Transverse colon (tissue), 4 donors: ENCODE results near the gene C6orf141. TPM values are rescaled to one million over a fixed set of nuclear protein-coding genes. Genes with fewer than 3 reads are reported as not detected.
A peak's percentile ranks its signal among the peaks of the same experiment; 100 is the strongest.
"Not testable (repeated sequence)": the region's sequence is repeated elsewhere in the genome, so short reads cannot be mapped to it uniquely, and the experiment has no call there.

Source experiments
- DNase-seq: peaks from one replicate; pipeline ENCODE4 v3.0.0-alpha.2; 2019
- H3K27ac ChIP-seq, 4 donors: fragments of 200-600 bp; sonication (generic); 2 replicates each; pipeline ENCODE4 v1.5.1; 2016 to 2018; ENCODE audit warnings: inconsistent platforms in 4 of 4
- H3K27me3 ChIP-seq: fragments of 200-600 bp; sonication (generic); 2 replicates; pipeline ENCODE4 v1.5.1; 2017; ENCODE audit warnings: inconsistent platforms
- H3K36me3 ChIP-seq, 4 donors: fragments of 200-600 bp; sonication (generic); 2 replicates each; pipeline ENCODE4 v1.5.1; 2017 to 2019; ENCODE audit warnings: inconsistent platforms in 4 of 4
- H3K4me1 ChIP-seq, 4 donors: fragments of 200-600 bp; sonication (generic); 2 replicates each; pipeline ENCODE4 v1.5.1; 2017 to 2020; ENCODE audit warnings: inconsistent platforms in 4 of 4
- H3K4me3 ChIP-seq, 4 donors: fragments of 200-600 bp; sonication (generic); 1 replicate in 1 of 4; 2 replicates in 3 of 4; pipeline versions ENCODE4 v1.5.1 to v1.6.1; 2017 to 2019; ENCODE audit warnings: inconsistent platforms in 4 of 4
- H3K9me3 ChIP-seq, 2 donors: fragments of 200-600 bp; sonication (generic); 2 replicates each; pipeline ENCODE4 v1.5.1; 2017 to 2019; ENCODE audit warnings: inconsistent platforms in 2 of 2
- EP300 ChIP-seq: sonication (generic); formaldehyde crosslinking; IDR thresholded peaks from one replicate; pipeline ENCODE4 v1.6.1; 2017; ENCODE audit warnings: antibody characterized with exemption, low read depth
- POLR2A ChIP-seq: fragments of 450-650 bp; IDR thresholded peaks from one replicate; pipeline ENCODE4 v1.6.1; 2016; ENCODE audit warnings: antibody characterized with exemption, mild to moderate bottlenecking, moderate library complexity
- POLR2AphosphoS5 ChIP-seq, 3 donors: sonication (generic); formaldehyde crosslinking; IDR thresholded peaks; one replicate each; pipeline ENCODE4 v1.6.1; 2016; ENCODE audit warnings: antibody characterized with exemption in 3 of 3
- WGBS, 2 donors: methylation state at CpG; one replicate each; pipeline ENCODE4 v1.1.5; 2018; ENCODE audit warnings: low coverage in 1 of 2; 5-methylcytosine and 5-hydroxymethylcytosine counted together
- in situ Hi-C, 4 donors: fragments of 200-750 bp; cut with MboI; loops; one replicate each; pipeline versions ENCODE4 v1.15.0 to v1.15.1; 2017; ENCODE audit warnings: low sequenced_read_pairs in 3 of 4, low pct_ligation_motif_present in 1 of 4, low pct_unique_long_range_greater_than_20kb in 1 of 4
- intact Hi-C: fragments of 100-400 bp; cut with DNase I; formaldehyde crosslinking; loops from one replicate; pipeline ENCODE4 v1.15.1; 2023; ENCODE audit warnings: low total_unique reads
- total RNA-seq, 4 donors: library from RNA; depleted of rRNA; stranded (reverse); fragments of >200 nt; gene quantifications; one replicate each; pipeline ENCODE4 v1.1.0, GENCODE V29; 2016
- TF ChIP-seq, protein P1 (sequence below), 5 experiments: fragments of 200-600 bp in 3 of 5; fragments of 450-650 bp in 2 of 5; sonication (generic) in 3 of 5; IDR thresholded peaks; 1 replicate in 2 of 5; 2 replicates in 3 of 5; pipeline ENCODE4 v1.5.1; 2016 to 2017; ENCODE audit warnings: antibody characterized with exemption in 5 of 5, inconsistent platforms in 3 of 5, mild to moderate bottlenecking in 2 of 5, moderate library complexity in 1 of 5

Gene C6orf141
- total RNA-seq, 4 donors from 2014 or later = 10.0 to 21.7 (median 17.5) TPM

DNA sequence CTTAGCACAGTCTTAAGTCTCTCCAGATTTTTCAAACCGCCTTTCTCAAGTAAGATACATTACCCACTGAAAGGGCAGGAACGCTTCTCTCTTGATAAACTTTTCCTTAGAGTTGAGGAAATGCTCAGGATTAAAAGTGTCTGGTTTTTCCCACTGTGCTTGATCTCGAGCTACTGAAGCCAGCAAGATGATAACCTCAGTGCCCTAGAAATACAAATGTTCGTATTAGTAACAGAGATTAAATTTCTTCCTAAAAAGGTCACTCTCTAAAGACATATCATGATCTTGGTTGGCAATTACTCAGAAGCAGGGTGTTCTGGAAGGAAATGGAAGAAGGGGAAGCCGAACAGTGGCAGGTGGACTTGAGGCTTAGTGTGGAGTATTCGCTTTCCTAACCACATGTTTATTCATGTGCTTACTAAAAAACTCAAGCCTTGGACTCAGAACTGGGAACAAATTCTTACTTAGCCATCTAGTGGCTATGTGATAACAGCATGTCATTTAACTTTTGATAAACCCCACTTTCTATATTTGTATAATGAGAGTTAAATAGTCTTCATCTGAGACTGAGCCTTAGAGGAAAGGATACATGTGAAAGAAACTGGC lies 20.1 kb downstream of the C6orf141 start:
- in situ Hi-C loops = no loop called here
- WGBS, 2 donors = 55 to 64% methylated on average over 4 to 6 of the region's 6 CpGs
- DNase-seq = no peak
- intact Hi-C loops = no loop called here
- Histone ChIP-seq H3K4me3 (no peak overlapping the region), H3K36me3 (no peaks in the 10 kb centered on the region), H3K27ac (no peak overlapping the region), H3K9me3 (no peaks in the 10 kb centered on the region), H3K4me1 (no peaks in the 10 kb centered on the region), H3K27me3 (no peaks in the 10 kb centered on the region)
- TF ChIP-seq POLR2AphosphoS5 (IDR thresholded peaks at IDR 0.05) = no peak
- no peak for TF ChIP-seq POLR2A
- no peak for TF ChIP-seq EP300
- TF ChIP-seq, protein P1, sequence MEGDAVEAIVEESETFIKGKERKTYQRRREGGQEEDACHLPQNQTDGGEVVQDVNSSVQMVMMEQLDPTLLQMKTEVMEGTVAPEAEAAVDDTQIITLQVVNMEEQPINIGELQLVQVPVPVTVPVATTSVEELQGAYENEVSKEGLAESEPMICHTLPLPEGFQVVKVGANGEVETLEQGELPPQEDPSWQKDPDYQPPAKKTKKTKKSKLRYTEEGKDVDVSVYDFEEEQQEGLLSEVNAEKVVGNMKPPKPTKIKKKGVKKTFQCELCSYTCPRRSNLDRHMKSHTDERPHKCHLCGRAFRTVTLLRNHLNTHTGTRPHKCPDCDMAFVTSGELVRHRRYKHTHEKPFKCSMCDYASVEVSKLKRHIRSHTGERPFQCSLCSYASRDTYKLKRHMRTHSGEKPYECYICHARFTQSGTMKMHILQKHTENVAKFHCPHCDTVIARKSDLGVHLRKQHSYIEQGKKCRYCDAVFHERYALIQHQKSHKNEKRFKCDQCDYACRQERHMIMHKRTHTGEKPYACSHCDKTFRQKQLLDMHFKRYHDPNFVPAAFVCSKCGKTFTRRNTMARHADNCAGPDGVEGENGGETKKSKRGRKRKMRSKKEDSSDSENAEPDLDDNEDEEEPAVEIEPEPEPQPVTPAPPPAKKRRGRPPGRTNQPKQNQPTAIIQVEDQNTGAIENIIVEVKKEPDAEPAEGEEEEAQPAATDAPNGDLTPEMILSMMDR (IDR thresholded peaks at IDR 0.05) = peak in 1 of 5 experiments; percentile 6

DNA sequence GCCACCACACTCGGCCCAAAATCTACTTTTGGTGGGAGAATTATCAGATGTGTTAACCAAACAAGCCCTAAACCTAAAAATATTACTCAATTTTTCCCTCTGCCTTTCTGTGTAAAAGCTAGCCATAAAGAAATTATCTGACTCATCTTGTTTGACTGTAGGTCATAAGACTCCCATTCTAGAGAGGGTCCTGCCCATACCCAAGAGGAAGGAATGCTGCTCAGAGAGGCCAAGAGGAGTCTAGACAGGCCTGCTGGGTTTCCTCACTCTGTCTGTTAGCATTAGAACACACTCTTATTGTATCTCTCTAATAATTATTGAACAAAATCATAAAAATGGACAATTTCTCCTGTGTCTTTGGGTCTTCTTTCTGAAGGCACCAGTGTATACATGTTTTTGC lies 26.1 kb downstream of the C6orf141 start:
- no peak for DNase-seq
- no peaks in the 10 kb centered on the region for H3K36me3 ChIP-seq
- no peak overlapping the region for H3K4me3 ChIP-seq
- intact Hi-C loops = no loop called here
- no peaks in the 10 kb centered on the region for H3K27me3 ChIP-seq
- H3K4me1 ChIP-seq = no peaks in the 10 kb centered on the region
- H3K9me3 ChIP-seq = no peaks in the 10 kb centered on the region
- no peak overlapping the region for H3K27ac ChIP-seq
- 67 to 91% methylated on average over 1 of the region's 1 CpG for WGBS, 2 donors
- in situ Hi-C loops = no loop called here
- TF ChIP-seq POLR2A (no peak), POLR2AphosphoS5 (IDR thresholded peaks at IDR 0.05) (no peak), EP300 (no peak)
- TF ChIP-seq, protein P1 (IDR thresholded peaks at IDR 0.05) = no peak

DNA sequence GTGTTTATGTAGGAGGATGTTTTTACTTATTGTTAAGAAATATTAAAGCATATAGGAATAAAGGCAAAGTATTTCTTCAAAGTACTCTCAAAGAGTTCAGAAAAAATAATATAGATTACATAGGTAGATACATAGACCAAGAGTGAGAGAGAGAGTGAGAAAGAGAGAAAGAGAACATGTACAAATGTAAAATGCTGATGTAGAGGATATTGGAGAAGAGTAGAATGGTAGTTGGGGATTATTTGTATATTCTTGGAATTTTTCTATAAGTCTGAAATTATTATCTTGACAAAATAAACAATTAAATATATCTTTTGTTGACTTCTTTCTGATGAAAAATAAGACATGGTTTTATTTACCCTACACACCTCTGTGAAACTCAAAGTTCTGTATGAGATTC lies 29.2 kb downstream of the C6orf141 start:
- Histone ChIP-seq H3K27me3 (no peaks in the 10 kb centered on the region), H3K4me3 (no peak overlapping the region), H3K9me3 (no peaks in the 10 kb centered on the region), H3K27ac (no peak overlapping the region), H3K4me1 (no peaks in the 10 kb centered on the region), H3K36me3 (no peaks in the 10 kb centered on the region)
- no peak for TF ChIP-seq EP300
- no peak for TF ChIP-seq POLR2A
- TF ChIP-seq, protein P1 (IDR thresholded peaks at IDR 0.05) = no peak
- TF ChIP-seq POLR2AphosphoS5 (IDR thresholded peaks at IDR 0.05) = no peak
- in situ Hi-C loops (no loop called here), intact Hi-C loops (no loop called here)
- no peak for DNase-seq

DNA sequence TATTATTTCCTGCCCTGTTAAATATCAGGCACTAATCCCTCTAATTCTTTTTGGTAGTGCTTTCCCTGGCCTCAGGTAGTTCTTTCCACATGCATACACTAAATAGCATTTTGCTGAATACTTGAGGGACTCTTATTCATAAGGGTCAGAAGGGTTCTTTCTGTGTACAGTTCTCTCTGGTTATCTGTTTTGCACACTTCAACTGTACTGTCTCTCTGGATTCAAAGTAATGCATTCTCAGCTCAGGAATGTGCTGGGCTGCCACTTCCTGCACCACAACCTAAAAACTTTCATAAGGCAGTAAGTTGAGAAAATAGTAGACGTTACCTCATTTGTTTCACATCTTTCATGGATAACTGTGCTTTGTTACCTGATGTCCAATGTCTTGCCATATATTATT lies 32.1 kb downstream of the C6orf141 start:
- Histone ChIP-seq H3K27ac (no peak overlapping the region), H3K27me3 (no peaks in the 10 kb centered on the region), H3K4me1 (no peaks in the 10 kb centered on the region), H3K4me3 (no peak overlapping the region), H3K9me3 (no peaks in the 10 kb centered on the region), H3K36me3 (no peaks in the 10 kb centered on the region)
- intact Hi-C loops (no loop called here), in situ Hi-C loops (no loop called here)
- no peak for TF ChIP-seq EP300
- no peak for TF ChIP-seq POLR2AphosphoS5 (IDR thresholded peaks at IDR 0.05)
- TF ChIP-seq POLR2A = no peak
- TF ChIP-seq, protein P1 (IDR thresholded peaks at IDR 0.05) = no peak
- DNase-seq = no peak
- WGBS, 2 donors = 88 to 90% methylated on average over 1 of the region's 1 CpG

DNA sequence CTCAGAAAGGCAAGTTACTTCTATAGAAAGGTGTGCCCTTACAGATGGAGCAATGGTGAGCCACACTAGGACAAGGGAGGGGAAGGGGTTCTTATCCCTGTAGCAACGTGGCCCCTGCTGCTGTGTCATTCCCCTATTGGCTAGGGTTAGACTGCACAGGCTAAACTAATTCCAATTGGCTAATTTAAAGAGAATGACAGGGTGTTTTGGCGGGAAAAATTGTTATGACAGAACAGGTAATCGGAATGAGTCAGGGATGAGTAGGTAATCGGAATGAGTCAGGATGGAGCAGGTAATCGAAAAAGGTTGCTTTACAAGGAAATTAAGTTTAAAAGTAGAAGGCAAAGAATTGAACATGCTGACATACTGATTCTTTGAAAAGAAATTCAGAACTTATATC lies 36.8 kb downstream of the C6orf141 start:
- H3K4me3 ChIP-seq, intact Hi-C loops, H3K4me1 ChIP-seq, H3K9me3 ChIP-seq, H3K27me3 ChIP-seq, in situ Hi-C loops, H3K27ac ChIP-seq, DNase-seq, H3K36me3 ChIP-seq: not testable (repeated sequence)
- 88 to 96% methylated on average over 4 to 5 of the region's 5 CpGs for WGBS, 2 donors
